ENCODE data around the gene SLMAP.

Gene SLMAP

DNA sequence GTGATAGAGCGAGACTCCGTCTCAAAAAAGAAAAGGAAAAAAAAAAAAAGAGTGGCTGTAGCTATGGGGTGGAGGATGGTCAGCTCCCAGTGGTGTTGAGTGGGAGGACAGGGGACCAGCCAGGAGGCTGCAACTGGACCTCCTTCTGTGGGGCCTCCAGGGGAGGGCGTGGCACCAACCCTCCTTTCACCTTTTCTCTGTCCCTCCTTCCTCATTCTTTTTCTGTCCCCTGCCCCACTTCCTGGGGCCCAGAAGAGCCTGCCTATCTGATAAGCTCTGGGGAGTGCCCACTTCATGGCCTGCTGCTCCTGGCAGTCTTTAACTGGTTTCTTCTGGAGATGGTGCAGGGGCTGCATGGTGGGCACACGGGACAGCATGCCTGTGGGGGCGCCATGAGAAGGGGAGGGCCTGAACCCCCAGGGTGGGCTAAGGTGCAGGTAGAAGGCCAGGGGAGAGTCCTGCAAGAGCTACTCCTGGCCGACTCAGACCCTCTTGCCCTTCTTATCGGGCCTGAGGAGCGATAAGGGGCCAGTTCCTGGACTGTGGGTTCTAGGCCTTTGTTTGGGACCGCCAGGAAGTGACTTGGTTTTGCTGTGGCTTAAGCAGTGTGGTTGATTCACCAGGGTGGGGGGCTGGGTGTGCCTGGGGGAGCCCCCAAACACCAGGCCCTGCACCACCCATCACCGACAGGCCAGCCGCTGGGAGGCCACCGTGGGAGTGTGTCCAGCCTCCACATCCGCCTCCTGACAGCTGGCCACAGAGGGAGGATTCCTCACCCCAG, 202.7 kb downstream of the SLMAP start:
- DNase-seq: no peak
- Histone ChIP-seq H3K9me3 (ENCODE audit: severe bottlenecking) (no peaks in the 10 kb centered on the region), H3K36me3 (no peaks in the 10 kb centered on the region), H3K27ac (no peak overlapping the region), H3K4me3 (ENCODE audit: low read depth, low read length) (no peak overlapping the region), H3K27me3 (ENCODE audit: insufficient read depth, low read depth, severe bottlenecking) (no peaks in the 10 kb centered on the region)
- TF ChIP-seq, protein P1, sequence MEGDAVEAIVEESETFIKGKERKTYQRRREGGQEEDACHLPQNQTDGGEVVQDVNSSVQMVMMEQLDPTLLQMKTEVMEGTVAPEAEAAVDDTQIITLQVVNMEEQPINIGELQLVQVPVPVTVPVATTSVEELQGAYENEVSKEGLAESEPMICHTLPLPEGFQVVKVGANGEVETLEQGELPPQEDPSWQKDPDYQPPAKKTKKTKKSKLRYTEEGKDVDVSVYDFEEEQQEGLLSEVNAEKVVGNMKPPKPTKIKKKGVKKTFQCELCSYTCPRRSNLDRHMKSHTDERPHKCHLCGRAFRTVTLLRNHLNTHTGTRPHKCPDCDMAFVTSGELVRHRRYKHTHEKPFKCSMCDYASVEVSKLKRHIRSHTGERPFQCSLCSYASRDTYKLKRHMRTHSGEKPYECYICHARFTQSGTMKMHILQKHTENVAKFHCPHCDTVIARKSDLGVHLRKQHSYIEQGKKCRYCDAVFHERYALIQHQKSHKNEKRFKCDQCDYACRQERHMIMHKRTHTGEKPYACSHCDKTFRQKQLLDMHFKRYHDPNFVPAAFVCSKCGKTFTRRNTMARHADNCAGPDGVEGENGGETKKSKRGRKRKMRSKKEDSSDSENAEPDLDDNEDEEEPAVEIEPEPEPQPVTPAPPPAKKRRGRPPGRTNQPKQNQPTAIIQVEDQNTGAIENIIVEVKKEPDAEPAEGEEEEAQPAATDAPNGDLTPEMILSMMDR (IDR thresholded peaks at IDR 0.05; ENCODE audit: low read depth, low read length): no peak

DNA sequence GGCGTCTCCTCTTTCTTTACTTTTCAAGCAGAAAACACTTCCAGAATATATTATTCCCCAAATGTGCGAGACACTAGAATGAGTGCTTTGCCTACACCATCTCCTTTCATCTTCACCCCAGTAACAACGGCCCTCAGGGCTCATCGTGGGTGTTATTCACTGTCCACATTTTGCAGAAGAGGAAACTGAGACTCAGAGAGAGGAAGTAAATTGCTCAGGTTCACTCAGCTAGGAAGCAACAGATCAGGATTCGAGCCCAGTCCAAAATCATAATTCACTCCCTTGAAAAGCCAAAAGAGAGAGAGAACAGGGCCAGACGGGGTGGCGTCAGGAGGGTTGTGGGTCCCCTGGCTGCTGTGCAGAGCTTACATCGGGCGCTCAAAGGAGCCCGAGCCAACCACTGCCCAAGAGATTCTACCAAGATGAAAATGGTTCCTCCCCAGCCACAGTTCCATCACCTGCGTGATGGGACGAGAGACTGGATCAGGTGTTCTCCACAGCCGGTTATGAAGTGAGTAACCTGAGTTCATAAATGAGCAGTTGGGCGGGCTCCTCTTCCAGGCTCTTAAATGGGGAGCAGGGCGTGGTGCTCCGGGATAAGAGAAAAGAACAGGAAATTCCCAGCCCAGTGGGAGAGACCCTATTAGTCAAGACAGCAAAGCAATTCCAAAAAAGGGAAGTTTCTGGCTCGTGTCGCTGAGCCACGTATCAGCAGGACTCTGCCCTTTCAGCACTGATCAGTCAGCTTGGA, 203.5 kb downstream of the SLMAP start:
- Histone ChIP-seq H3K27me3 (ENCODE audit: insufficient read depth, low read depth, severe bottlenecking) (no peaks in the 10 kb centered on the region), H3K36me3 (no peaks in the 10 kb centered on the region), H3K4me3 (ENCODE audit: low read depth, low read length) (no peak overlapping the region), H3K27ac (no peak overlapping the region), H3K9me3 (ENCODE audit: severe bottlenecking) (no peaks in the 10 kb centered on the region)
- DNase-seq: no peak
- TF ChIP-seq, protein P1 (IDR thresholded peaks at IDR 0.05; ENCODE audit: low read depth, low read length): no peak

DNA sequence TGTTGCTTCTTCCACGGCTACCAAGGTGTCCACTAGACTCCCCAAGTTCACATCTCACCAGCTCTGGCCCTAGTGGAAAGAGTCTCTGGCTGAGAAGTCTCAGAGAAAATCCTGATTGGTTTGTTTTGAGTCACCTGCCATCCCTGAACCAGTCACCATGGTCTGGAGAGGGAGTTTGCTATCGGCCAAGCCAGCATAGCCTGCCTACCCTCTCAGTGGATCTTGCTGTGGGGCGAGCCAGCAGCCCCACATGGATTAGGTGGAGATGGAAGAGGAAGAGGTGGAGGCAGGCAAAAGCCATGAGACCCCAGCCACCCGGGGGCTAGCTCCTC, 204.0 kb downstream of the SLMAP start:
- H3K4me3 ChIP-seq (ENCODE audit: low read depth, low read length): no peak overlapping the region
- H3K27ac ChIP-seq: no peak overlapping the region
- no peaks in the 10 kb centered on the region for H3K27me3 ChIP-seq (ENCODE audit: insufficient read depth, low read depth, severe bottlenecking)
- no peaks in the 10 kb centered on the region for H3K9me3 ChIP-seq (ENCODE audit: severe bottlenecking)
- TF ChIP-seq, protein P1 (IDR thresholded peaks at IDR 0.05; ENCODE audit: low read depth, low read length): no peak
- no peaks in the 10 kb centered on the region for H3K36me3 ChIP-seq
- DNase-seq: no peak

DNA sequence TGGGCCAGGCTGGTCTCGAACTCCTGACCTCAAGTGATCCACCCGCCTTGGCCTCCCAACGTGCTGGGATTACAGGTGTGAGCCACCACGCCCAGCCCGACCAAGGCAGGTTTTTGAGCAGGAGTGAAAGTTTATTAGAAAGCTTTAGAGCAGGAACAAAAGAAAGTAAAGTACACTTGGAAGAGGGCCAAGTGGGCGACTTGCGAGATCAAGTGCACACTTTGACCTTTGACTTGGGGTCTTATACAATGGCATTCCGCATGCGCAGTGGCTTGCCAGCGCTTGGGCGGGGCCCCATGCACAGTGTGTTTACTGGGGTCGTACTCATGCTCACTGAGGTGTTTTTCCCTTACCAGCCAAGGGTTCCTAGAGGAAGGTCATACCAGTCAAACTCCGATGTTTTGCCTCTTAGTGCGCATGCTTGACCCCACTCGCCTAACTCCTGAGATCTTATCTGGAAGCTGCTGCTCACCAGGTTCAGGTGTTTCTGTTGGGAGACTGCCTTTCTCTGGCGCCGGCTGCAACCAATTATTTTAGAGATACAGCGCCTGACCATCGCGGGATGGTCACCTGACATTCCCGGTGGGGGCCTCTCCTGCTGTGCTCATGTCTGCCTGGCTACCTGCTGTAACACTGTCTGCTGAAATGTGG, 205.2 kb downstream of the SLMAP start:
- Histone ChIP-seq H3K9me3 (ENCODE audit: severe bottlenecking) (no peaks in the 10 kb centered on the region), H3K4me3 (ENCODE audit: low read depth, low read length) (no peak overlapping the region), H3K36me3 (no peaks in the 10 kb centered on the region), H3K27ac (no peak overlapping the region), H3K27me3 (ENCODE audit: insufficient read depth, low read depth, severe bottlenecking) (no peaks in the 10 kb centered on the region)
- no peak for DNase-seq
- TF ChIP-seq, protein P1 (IDR thresholded peaks at IDR 0.05; ENCODE audit: low read depth, low read length): no peak

DNA sequence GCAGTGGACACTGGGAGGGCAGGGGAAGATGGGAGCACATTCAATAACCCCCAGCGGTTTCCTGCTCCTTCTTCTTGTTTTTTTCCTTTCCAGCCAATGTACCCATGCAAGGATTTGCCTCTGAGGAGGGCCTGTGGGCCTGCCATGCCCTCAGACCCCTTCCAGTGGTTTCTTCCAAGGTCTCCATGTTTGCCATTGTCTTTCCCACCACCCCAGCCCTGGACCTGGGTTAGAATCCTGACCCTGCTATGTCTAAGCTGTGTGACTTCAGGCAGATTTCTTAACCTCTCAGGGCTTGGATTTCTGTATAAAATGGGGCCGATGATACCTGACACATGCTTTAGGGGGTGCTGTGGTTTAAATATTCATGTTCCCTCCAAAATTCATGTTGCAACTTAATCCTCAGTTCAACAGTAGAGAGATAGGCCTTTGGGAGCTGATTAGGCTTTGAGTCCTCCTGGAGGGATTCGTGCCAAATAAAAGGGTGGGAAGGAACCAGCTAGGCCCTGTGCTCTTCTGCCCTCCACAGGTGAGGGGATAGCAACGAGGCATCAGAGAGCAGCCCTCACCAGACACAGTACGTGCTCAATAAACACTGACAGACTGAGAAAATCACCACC, 205.8 kb downstream of the SLMAP start:
- Histone ChIP-seq H3K27me3 (ENCODE audit: insufficient read depth, low read depth, severe bottlenecking) (no peaks in the 10 kb centered on the region), H3K9me3 (ENCODE audit: severe bottlenecking) (no peaks in the 10 kb centered on the region), H3K4me3 (ENCODE audit: low read depth, low read length) (no peak overlapping the region), H3K27ac (no peak overlapping the region), H3K36me3 (no peaks in the 10 kb centered on the region)
- DNase-seq: no peak
- TF ChIP-seq, protein P1 (IDR thresholded peaks at IDR 0.05; ENCODE audit: low read depth, low read length): no peak

Data from WERI-Rb-1 (cell line).